Stimulated activated naive B cell treated with anti-CD40 and anti-IgM and Interleukin-4, amounts not matched to agents 10 μg/mL and 1 μg/mL and 100 μg/mL, for 72 hours (primary cell): ENCODE data around the gene RPRD1B.

Experiments
- ATAC-seq, 2 donors: fragments of 150-1000 bp; cut with Tn5 transposase; replicated peaks; 2 replicates each; pipeline ENCODE4 v1.10.0; 2021; ENCODE audit warnings: moderate library complexity in 1 of 2
- DNase-seq: peaks from one replicate; pipeline ENCODE4 v3.0.0; 2021
- H3K27ac Mint-ChIP-seq: one replicate; pipeline ENCODE4 v1.8.0; 2022; ENCODE audit warnings: mild to moderate bottlenecking, mixed read lengths
- H3K27me3 Mint-ChIP-seq, 2 donors: one replicate each; pipeline ENCODE4 v1.8.0; 2022; ENCODE audit warnings: mixed read lengths in 2 of 2
- H3K36me3 Mint-ChIP-seq, 2 donors: one replicate each; pipeline ENCODE4 v1.8.0; 2022; ENCODE audit warnings: mixed read lengths in 2 of 2, mild to moderate bottlenecking in 1 of 2
- H3K4me1 Mint-ChIP-seq, 2 donors: one replicate each; pipeline ENCODE4 v1.8.0; 2022; ENCODE audit warnings: mixed read lengths in 2 of 2, mild to moderate bottlenecking in 1 of 2
- H3K4me3 Mint-ChIP-seq, 2 donors: one replicate each; pipeline ENCODE4 v1.8.0; 2022; ENCODE audit warnings: mild to moderate bottlenecking in 2 of 2, mixed read lengths in 2 of 2, moderate library complexity in 1 of 2
- H3K9me3 Mint-ChIP-seq, 2 donors: one replicate each; pipeline ENCODE4 v1.8.0; 2022; ENCODE audit warnings: mixed read lengths in 2 of 2, mild to moderate bottlenecking in 1 of 2

RPRD1B gene

DNA sequence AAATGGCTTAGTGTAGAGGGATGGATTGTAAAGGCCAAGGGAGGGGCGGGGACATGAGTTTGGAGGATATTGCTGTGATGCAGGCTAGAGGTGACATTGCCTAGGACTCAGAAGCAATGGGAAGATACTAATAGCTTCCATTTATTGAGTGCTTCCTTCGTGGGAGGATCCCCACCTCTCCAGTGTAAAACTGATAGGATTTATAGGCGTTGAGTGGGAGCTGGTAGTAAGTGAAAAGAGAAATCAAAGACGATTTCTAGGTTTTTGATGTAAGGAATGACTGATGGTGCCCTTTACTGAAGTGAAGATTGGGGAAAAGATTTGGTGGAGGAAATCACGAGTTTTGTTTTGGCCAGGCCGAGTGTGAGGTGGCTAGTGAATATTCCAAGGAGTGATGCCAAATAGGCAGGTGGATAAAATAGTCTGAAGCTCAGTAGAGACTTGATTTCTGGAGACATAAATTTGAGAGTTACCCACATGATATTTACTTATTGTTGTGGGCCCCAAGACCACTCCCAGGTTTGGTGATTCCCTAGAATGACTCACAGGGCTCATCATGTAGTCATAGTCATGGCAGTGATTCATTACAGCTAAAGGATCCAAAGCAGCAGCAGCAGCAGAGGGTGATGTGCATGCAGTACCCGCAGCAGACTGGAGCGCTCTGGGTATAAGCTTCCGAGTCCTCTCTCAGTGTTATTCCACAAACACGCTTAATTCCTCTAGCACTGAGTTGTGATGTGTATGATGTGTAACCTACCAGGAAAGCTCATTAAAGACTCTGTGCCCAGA, 10.2 kb downstream of the RPRD1B start:
- Mint-ChIP-seq H3K4me1 (peaks cover 14 to 19% of the 10 kb centered on the region in 2 donors), H3K27me3 (no peaks in the 10 kb centered on the region), H3K9me3 (no peaks in the 10 kb centered on the region), H3K27ac (peak overlapping the region; percentile 3), H3K4me3 (no peak overlapping the region), H3K36me3 (peaks cover 18 to 41% of the 10 kb centered on the region in 2 donors)
- ATAC-seq (peak in 1 of 2 donors; percentile 33), DNase-seq (no peak)

DNA sequence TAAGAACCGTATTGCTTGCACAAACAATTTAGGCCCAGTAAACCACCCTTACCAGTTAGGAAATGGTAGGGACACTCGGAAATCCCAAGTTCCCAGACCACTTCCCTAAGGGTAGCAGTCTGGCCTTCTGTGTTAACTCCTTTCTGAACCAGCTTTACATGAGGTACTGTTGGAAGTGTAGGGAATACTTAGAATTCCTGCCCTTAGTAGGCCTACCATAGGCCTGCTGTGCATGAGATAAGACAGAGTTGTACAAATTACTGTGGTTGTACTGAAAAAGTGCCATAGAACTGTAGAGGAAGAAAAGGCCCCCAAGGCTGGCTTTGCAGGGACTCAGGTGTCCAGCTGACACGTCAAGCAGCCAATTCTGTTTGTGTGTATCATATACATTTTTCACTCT, 11.1 kb downstream of the RPRD1B start:
- no peak for ATAC-seq
- Mint-ChIP-seq H3K9me3 (no peaks in the 10 kb centered on the region), H3K27me3 (no peaks in the 10 kb centered on the region), H3K4me1 (peaks cover 14 to 21% of the 10 kb centered on the region in 2 donors), H3K27ac (no peak overlapping the region), H3K36me3 (peaks cover 22 to 42% of the 10 kb centered on the region in 2 donors), H3K4me3 (no peak overlapping the region)
- no peak for DNase-seq

DNA sequence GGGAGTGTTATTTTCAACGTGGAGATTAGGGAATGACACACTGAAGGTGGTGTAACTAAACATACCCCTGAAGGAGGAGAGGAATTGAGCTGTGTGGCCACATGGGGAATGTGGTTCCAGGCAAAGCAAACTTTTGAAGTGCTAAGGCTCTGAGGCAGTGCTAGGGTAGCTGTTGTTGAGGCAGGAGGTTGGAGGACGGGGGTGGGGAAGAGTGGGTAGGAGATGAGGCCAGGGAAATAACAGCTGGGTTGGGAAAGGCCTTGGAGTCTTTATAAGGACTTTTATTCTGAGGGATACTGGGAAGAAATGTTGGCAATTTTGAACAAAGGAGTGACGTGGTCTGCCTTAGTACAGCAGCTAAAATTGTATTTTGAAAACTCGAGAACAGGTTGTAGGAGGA, 13.0 kb downstream of the RPRD1B start:
- Mint-ChIP-seq H3K27me3 (no peaks in the 10 kb centered on the region), H3K4me3 (no peak overlapping the region), H3K36me3 (peaks cover 25 to 43% of the 10 kb centered on the region in 2 donors), H3K27ac (peak overlapping the region; percentile 6), H3K4me1 (peaks cover 16 to 30% of the 10 kb centered on the region in 2 donors), H3K9me3 (no peaks in the 10 kb centered on the region)
- no peak for DNase-seq
- no peak for ATAC-seq

DNA sequence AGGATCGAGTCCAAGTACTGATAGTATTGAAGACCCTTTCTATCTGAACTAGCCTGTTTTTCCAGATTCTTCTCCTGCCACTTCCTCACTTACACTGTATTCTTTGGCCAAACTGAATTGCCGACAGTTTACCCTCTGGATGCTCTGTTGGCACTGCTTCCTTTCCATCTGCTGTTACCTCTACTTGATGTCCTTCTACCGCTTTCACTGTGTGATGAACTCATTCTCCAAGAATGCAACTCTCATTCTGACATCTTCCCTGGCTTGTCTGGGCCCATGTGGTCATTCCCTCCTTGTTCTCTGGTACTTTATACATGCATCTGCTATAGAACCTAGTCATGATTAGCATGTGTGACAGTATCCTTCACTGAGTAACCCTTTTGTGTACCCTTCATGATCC, 16.3 kb downstream of the RPRD1B start:
- Mint-ChIP-seq H3K27ac (no peak overlapping the region), H3K9me3 (no peaks in the 10 kb centered on the region), H3K36me3 (peaks cover 18 to 31% of the 10 kb centered on the region in 2 donors), H3K4me1 (peaks cover 9 to 18% of the 10 kb centered on the region in 2 donors), H3K4me3 (no peak overlapping the region), H3K27me3 (no peaks in the 10 kb centered on the region)
- DNase-seq = no peak
- ATAC-seq = no peak

DNA sequence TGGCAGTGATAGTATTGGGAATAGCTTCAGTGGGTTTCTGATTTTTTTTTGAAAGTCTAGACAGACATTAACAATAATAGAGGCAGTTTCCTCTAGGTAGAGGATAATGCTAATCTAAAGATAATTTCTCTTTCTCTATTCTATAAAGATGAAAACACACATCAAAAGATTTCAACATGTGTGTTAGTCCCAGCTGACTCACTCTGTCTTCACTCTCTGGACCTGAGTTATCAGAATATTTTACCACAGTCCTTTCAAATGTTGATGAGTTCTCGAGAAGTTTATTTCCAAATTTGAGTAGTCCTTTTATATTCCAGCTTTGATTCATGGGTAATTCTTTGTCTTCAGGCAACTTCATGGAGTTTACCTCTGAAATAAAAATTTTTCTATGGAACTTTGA, 17.1 kb downstream of the RPRD1B start:
- H3K27ac Mint-ChIP-seq = no peak overlapping the region
- H3K36me3 Mint-ChIP-seq = peaks cover 18 to 36% of the 10 kb centered on the region in 2 donors
- no peak for DNase-seq
- H3K27me3 Mint-ChIP-seq = no peaks in the 10 kb centered on the region
- ATAC-seq = no peak
- H3K4me3 Mint-ChIP-seq = no peak overlapping the region
- peaks cover 9 to 18% of the 10 kb centered on the region in 2 donors for H3K4me1 Mint-ChIP-seq
- H3K9me3 Mint-ChIP-seq = no peaks in the 10 kb centered on the region

DNA sequence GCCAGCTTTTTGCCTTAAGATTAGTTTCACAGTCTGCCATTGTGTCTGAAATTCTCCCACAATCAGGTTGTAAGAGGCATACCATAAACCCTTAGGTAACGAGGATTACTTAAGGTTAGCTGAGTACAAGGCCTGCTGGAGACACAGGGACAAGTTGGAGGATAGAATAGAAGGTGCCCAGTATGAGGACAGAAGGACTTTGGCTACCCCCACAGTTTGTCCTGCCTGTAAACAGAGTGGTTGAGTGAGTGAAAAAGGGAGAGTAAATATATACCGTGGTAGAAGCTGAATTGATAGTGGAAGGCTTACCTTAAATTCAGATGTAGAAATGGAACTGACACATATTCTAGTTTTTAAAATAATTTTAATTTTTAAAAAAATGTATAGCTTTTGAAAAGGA, 19.3 kb downstream of the RPRD1B start:
- peaks cover 10 to 18% of the 10 kb centered on the region in 2 donors for H3K4me1 Mint-ChIP-seq
- H3K36me3 Mint-ChIP-seq = peaks cover 23 to 24% of the 10 kb centered on the region in 2 donors
- H3K9me3 Mint-ChIP-seq = no peaks in the 10 kb centered on the region
- ATAC-seq (no peak), DNase-seq (no peak)
- H3K27ac Mint-ChIP-seq = no peak overlapping the region
- no peaks in the 10 kb centered on the region for H3K27me3 Mint-ChIP-seq
- no peak overlapping the region for H3K4me3 Mint-ChIP-seq

DNA sequence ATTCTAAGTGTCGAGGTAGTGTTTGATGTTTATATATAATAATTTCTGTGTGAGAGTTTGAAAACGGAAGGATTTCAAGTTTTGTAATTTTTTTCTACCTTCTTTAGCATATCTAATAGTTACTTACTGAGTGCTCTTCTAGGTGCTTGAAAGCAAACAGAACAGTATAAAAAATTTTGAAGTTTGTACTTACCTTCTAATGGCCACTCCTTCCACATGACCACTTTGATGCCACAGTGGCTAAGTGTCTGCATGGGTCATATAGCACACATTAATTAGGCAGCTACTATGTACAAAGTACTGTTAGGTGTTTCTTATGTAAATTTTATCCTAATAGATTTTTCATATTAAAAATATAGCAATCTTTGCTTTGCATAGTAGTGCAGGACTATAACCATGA, 21.1 kb downstream of the RPRD1B start:
- Mint-ChIP-seq H3K27me3 (no peaks in the 10 kb centered on the region), H3K4me1 (peaks cover 10 to 17% of the 10 kb centered on the region in 2 donors), H3K9me3 (no peaks in the 10 kb centered on the region), H3K36me3 (peaks cover 20 to 29% of the 10 kb centered on the region in 2 donors), H3K27ac (no peak overlapping the region), H3K4me3 (no peak overlapping the region)
- DNase-seq (no peak), ATAC-seq (no peak)

DNA sequence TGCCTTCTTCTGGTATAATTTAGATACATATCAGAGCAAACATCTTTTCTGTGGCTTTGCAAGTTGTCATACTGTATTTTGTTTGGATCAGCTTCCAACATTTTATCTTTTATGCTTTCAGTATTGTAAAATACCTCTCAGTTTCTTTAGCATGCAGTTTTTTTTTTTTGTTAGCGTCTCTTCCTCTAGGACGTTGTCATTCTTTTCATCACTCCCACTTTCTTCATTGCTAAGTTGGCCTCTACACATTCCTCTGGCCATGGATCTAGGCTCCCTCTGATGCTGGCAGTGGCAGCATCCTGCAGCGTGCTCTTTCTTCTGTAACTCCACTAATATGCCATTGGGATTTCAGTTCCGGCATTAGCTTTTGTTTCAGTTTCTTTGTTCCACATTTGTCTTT, 21.7 kb downstream of the RPRD1B start:
- no peak overlapping the region for H3K4me3 Mint-ChIP-seq

DNA sequence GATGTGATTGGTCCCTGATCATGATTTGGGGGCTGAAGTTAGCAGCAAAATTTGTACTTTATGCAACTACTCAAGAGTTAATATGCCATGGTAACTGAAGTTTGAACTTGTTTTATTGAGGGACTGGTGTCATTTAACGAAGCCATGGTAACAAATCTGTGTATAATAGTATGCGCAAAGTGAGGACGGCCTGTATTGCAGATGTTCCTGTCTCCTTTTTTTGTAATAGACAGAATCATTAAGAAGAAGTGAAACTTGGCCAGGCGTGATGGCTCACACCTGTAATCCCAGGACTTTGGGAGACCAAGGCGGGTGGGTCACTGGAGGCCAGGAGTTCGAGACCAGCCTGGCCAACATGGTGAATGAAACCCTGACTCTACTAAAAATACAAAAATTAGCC, 22.3 kb downstream of the RPRD1B start:
- H3K27ac Mint-ChIP-seq = no peak overlapping the region
- DNase-seq = no peak
- peaks cover 26 to 33% of the 10 kb centered on the region in 2 donors for H3K36me3 Mint-ChIP-seq

More for the DNA sequence above, 21.7 kb downstream of the RPRD1B start:
- Mint-ChIP-seq H3K27ac (no peak overlapping the region), H3K27me3 (no peaks in the 10 kb centered on the region), H3K4me1 (peaks cover 10% of the 10 kb centered on the region in 2 donors), H3K36me3 (peaks cover 22 to 30% of the 10 kb centered on the region in 2 donors), H3K9me3 (no peaks in the 10 kb centered on the region)
- ATAC-seq = no peak
- DNase-seq = no peak

DNA sequence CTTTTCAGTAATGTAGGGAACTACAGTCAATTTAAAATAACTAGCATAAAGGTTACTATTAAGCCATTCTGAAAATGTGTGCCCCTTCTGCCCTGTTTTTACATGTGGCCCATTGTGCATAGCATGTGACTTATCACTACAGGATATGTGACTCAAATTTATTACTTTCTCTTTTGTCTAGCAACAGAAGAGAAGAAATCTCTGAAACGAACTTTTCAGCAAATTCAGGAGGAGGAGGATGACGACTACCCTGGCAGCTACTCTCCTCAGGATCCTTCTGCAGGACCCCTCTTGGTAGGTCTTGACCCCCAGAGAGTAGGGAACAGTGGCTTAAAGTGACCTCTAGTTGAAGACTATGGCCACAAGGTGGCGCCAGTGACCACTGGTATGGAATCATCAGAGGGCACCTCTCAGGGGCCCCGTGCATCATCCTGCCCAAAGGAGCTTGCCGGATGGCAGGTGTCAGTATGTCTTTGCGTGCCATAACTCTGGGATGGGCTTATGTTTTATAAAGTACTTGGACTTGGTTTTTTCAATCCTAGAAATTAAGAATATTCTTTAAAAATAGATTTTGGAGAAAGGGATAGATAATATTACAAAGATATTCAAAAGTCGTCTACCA, 23.9 kb downstream of the RPRD1B start:
- no peak overlapping the region for H3K27ac Mint-ChIP-seq
- H3K9me3 Mint-ChIP-seq = no peaks in the 10 kb centered on the region
- ATAC-seq (peak; percentile 93 to 97), DNase-seq (peak; percentile 52)
- no peak overlapping the region for H3K4me3 Mint-ChIP-seq
- H3K4me1 Mint-ChIP-seq = peaks cover 7 to 13% of the 10 kb centered on the region in 2 donors
- H3K36me3 Mint-ChIP-seq = peaks cover 22 to 28% of the 10 kb centered on the region in 2 donors
- no peaks in the 10 kb centered on the region for H3K27me3 Mint-ChIP-seq

More for the DNA sequence above, 22.3 kb downstream of the RPRD1B start:
- Mint-ChIP-seq H3K9me3 (no peaks in the 10 kb centered on the region), H3K4me3 (no peak overlapping the region), H3K4me1 (peaks cover 7 to 13% of the 10 kb centered on the region in 2 donors), H3K27me3 (no peaks in the 10 kb centered on the region)
- ATAC-seq = no peak

DNA sequence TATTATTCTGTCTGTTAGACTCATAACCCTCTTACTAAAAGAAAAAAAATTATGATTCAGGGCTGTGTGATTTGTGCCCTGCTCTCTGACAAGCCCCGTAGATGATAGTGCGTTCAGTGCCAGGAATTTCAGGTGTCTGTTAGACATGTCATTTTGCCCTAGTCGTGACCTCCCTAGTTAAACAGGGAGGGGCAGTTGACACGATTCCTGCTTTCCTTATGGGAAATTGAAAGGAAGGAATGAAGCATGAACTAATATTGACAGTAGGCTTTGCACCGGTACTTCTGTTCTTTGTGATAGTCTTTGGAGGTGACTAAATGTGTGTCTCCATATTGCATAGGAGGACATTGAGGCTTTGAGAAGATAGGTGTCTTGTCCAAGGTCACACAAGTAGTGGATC, 26.3 kb downstream of the RPRD1B start:
- H3K27ac Mint-ChIP-seq = no peak overlapping the region
- no peak overlapping the region for H3K4me3 Mint-ChIP-seq
- peaks cover 23 to 32% of the 10 kb centered on the region in 2 donors for H3K36me3 Mint-ChIP-seq
- DNase-seq = no peak
- no peaks in the 10 kb centered on the region for H3K27me3 Mint-ChIP-seq
- peaks cover 7 to 15% of the 10 kb centered on the region in 2 donors for H3K4me1 Mint-ChIP-seq
- no peak for ATAC-seq
- H3K9me3 Mint-ChIP-seq = no peaks in the 10 kb centered on the region

DNA sequence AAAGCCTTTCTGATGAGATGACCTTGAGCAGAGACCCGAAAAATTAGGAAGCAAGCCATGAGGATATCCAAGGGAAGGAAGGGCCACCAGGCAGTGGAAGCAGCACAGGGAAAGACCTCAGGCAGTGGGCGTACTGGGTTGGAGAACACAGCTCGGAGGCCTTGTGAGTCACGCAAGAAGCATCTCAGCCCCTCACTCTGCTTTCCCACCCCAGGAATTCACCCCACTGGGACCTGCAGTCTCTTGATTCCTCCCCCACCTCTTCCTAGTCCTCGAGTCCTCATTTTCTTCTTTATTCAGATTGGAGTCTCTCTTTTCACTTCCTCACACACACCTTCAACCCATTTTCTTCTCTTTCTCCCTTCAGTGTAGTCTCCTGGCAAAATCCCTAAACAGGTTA, 27.0 kb downstream of the RPRD1B start:
- Mint-ChIP-seq H3K27ac (no peak overlapping the region), H3K36me3 (peaks cover 23 to 28% of the 10 kb centered on the region in 2 donors), H3K4me1 (peaks cover 7 to 16% of the 10 kb centered on the region in 2 donors), H3K9me3 (no peaks in the 10 kb centered on the region), H3K27me3 (no peaks in the 10 kb centered on the region), H3K4me3 (no peak overlapping the region)
- ATAC-seq (no peak), DNase-seq (no peak)

DNA sequence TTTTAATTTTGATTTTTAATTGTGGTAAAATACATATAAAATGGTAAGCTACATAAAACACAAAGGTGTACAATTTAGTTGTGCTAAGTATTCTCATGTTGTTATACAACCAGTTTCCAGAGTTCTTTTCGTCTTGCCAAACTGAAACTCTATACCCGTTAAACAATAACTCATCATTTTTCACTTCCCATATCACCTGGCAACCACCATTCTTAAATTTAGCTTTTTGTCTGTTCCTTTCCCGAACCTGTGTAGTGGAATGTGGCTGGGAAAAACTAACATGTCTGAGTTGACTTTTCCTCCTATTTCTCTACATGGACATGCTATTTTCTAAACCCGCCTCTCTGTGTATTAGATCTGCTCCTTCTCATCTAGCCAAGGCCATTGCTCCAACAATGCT, 27.6 kb downstream of the RPRD1B start:
- Mint-ChIP-seq H3K9me3 (no peaks in the 10 kb centered on the region), H3K27me3 (no peaks in the 10 kb centered on the region), H3K4me1 (peaks cover 7 to 19% of the 10 kb centered on the region in 2 donors), H3K4me3 (no peak overlapping the region), H3K27ac (no peak overlapping the region), H3K36me3 (peaks cover 28 to 30% of the 10 kb centered on the region in 2 donors)
- ATAC-seq = no peak
- no peak for DNase-seq

DNA sequence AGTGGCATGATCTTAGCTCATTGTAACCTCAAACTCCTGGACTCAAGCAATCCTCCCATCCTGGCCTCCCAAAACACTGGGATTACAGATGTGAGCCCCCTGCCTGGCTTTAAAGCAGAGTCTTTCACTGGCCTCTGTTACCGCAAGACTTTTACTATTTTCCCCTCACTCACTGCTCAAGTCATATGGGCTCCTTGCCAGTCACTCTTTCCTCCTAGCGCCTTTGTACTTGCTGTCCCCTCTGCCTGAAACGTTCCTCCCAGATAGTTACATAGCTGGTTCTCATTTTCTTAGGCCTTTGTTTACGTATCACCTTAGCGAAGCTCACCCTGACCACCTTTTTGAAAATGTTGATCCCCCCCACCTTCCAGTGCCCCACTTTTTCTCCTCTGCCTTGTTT, 29.3 kb downstream of the RPRD1B start:
- Mint-ChIP-seq H3K4me1 (peaks cover 0 to 16% of the 10 kb centered on the region in 2 donors), H3K4me3 (no peak overlapping the region), H3K9me3 (no peaks in the 10 kb centered on the region), H3K36me3 (peaks cover 35 to 46% of the 10 kb centered on the region in 2 donors), H3K27me3 (no peaks in the 10 kb centered on the region), H3K27ac (no peak overlapping the region)
- DNase-seq = no peak
- ATAC-seq = no peak
